Thymus (tissue), 11 donors: ENCODE measurements around the gene KLHDC10. TPM values are rescaled to one million over a fixed set of nuclear protein-coding genes. Genes with fewer than 3 reads are reported as not detected.

ENCODE experiments used
- DNase-seq, 9 donors: peaks; one replicate each; pipeline ENCODE4 v3.0.0-alpha.2; 2013; ENCODE audit warnings: low spot score in 9 of 9, low read depth in 6 of 9, missing footprints in 1 of 9
- H3K27ac ChIP-seq, 2 donors: one replicate each; pipeline ENCODE4 v1.5.1; 2013; ENCODE audit warnings: control low read depth in 1 of 2, low read depth in 1 of 2, low read length in 1 of 2, mild to moderate bottlenecking in 1 of 2, moderate library complexity in 1 of 2
- H3K27me3 ChIP-seq, 2 donors: one replicate each; pipeline ENCODE4 v1.5.1; 2013; ENCODE audit warnings: low read length in 1 of 2; ENCODE audit not compliant: control insufficient read depth in 2 of 2, insufficient read depth in 1 of 2
- H3K36me3 ChIP-seq, 2 donors: one replicate each; pipeline ENCODE4 v1.5.1; 2013; ENCODE audit warnings: low read length in 1 of 2, mild to moderate bottlenecking in 1 of 2, moderate library complexity in 1 of 2; ENCODE audit not compliant: control insufficient read depth in 2 of 2, insufficient read depth in 2 of 2
- H3K4me1 ChIP-seq, 2 donors: one replicate each; pipeline ENCODE4 v1.5.1; 2013; ENCODE audit warnings: low read length in 2 of 2; ENCODE audit not compliant: control insufficient read depth in 2 of 2, insufficient read depth in 2 of 2
- H3K4me3 ChIP-seq, 2 donors: one replicate each; pipeline ENCODE4 v1.5.1; 2013; ENCODE audit warnings: low read length in 2 of 2, control low read depth in 1 of 2, mild to moderate bottlenecking in 1 of 2
- H3K9me3 ChIP-seq, 2 donors: one replicate each; pipeline ENCODE4 v1.5.1; 2013; ENCODE audit warnings: low read length in 1 of 2, mild to moderate bottlenecking in 1 of 2; ENCODE audit not compliant: control insufficient read depth in 2 of 2, insufficient read depth in 1 of 2
- WGBS: extraction: QIAGEN DNeasy Blood & Tissue Kit; methylation state at CpG from one replicate; pipeline ENCODE4 v1.1.7; 2013; 5-methylcytosine and 5-hydroxymethylcytosine counted together
- polyA plus RNA-seq: library from polyadenylated mRNA; stranded (reverse); fragments of 200-250 nt; gene quantifications from one replicate; pipeline ENCODE4 v1.2.3, GENCODE V29; 2013
- total RNA-seq: library from RNA; stranded (reverse); fragments of 120-200 nt; gene quantifications from one replicate; pipeline ENCODE4 v1.2.4, GENCODE V29; 2013
- donor health status: healthy.

KLHDC10 gene
- total and polyA plus RNA-seq, 2 donors = 9.4 to 11.8 TPM

DNA sequence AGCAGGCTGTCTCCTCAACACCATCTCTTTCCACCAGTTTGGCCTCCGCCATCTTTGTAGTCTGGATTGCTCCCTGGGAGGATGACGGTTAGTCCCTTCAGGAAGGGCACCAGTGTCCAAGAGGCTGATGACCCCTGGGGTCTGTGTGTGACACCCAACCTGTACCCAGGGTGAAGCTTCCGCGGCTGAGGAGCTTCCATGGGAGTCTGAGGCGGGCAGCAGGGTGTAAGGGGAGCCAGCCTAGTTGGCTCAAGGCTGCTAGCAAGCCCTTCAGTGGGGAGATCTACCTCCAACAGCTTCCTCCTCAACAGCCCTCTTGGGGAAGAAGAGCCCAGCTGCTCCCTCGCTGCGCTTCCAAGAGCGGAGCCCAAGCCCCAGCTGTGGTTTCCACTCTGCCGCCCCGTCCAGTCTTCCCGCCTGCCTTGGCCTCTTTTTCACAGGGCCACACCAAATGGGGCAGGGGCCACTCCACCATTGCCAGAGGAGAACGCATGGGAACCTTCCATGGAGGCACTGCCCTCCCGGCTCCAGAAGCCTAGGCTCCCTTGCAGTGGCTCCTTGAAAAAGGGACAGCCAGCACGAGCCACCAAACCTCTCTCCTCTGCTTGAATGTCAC lies 77.5 kb downstream of the KLHDC10 start:
- peaks cover 0 to 27% of the 10 kb centered on the region in 2 donors for H3K27me3 ChIP-seq
- H3K36me3 ChIP-seq = no peaks in the 10 kb centered on the region
- H3K9me3 ChIP-seq = peaks cover 0 to 20% of the 10 kb centered on the region in 2 donors
- DNase-seq = no peak
- WGBS = 98% methylated on average over 14 of the region's 14 CpGs
- no peak overlapping the region for H3K4me3 ChIP-seq
- no peak overlapping the region for H3K27ac ChIP-seq
- H3K4me1 ChIP-seq = peaks cover 0 to 14% of the 10 kb centered on the region in 2 donors

DNA sequence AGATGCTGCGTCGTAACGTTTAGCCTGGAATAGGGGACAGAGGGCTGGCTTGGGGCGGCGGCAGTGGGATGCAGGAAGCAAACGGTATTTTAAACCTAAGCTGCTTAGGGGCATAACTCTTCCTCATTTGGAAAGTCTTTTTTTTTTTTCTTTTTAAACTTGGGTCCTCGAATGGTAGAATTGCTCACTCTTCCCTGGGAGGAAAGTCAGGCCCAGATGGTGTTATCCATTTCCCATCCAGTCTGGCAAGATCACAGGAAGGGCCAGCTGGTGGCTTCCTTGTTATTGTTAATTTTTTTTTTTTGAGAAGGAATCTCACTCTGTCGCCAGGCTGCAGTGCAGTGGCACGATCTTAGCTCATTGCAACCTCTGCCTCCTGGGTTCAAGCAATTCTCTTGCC lies 78.2 kb downstream of the KLHDC10 start:
- DNase-seq = no peak
- Histone ChIP-seq H3K27me3 (peaks cover 0 to 34% of the 10 kb centered on the region in 2 donors), H3K27ac (no peak overlapping the region), H3K36me3 (no peaks in the 10 kb centered on the region), H3K4me1 (peaks cover 0 to 16% of the 10 kb centered on the region in 2 donors), H3K9me3 (peaks cover 0 to 20% of the 10 kb centered on the region in 2 donors), H3K4me3 (no peak overlapping the region)
- 85% methylated on average over 9 of the region's 9 CpGs for WGBS

DNA sequence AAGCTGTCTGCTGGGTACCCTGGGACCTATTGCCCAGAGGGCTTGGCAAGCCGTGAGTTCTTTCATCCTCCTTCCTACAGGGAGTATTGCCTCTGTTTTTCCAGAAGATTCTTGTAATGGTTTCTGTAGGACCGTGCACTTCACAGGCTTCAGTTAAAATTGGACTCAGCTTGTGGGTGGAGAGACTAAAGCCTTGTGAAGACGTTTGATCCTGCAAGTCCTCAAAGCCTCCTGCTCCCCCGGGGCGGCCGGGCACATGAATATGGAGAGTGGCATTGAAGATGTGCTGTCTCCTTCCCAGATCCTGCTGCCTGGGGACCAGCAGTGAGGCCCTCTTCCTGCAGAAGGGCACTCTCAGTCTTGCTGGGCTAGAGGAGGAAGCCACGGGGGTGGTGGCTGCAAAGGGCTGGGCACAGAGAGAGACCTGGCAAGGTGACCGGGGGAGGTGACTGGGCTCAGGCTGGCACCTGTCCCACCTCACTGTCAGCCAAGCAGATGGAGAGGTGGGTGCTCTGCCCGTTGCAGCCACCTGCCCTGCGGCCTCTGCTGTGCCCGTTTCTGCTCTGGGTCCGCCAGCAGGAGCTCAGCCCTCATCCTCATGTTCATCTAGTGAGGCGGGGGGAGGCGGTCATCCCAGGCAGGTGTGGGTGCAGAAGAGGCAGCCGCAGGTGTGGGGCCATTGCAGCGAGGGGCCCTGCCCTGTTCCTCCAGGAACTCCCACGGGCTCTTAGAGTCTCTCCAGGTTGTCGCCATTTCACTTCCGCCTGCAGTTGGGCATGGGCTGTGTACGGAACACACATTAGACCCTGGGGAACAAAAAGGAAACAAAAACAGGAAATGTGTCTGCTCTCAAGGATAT lies 79.2 kb downstream of the KLHDC10 start:
- 72% methylated on average over 20 of the region's 20 CpGs for WGBS
- no peak overlapping the region for H3K27ac ChIP-seq
- peaks cover 0 to 20% of the 10 kb centered on the region in 2 donors for H3K9me3 ChIP-seq
- no peaks in the 10 kb centered on the region for H3K36me3 ChIP-seq
- DNase-seq = no peak
- H3K4me3 ChIP-seq = no peak overlapping the region
- H3K27me3 ChIP-seq = peaks cover 0 to 40% of the 10 kb centered on the region in 2 donors
- H3K4me1 ChIP-seq = peaks cover 0 to 10% of the 10 kb centered on the region in 2 donors

DNA sequence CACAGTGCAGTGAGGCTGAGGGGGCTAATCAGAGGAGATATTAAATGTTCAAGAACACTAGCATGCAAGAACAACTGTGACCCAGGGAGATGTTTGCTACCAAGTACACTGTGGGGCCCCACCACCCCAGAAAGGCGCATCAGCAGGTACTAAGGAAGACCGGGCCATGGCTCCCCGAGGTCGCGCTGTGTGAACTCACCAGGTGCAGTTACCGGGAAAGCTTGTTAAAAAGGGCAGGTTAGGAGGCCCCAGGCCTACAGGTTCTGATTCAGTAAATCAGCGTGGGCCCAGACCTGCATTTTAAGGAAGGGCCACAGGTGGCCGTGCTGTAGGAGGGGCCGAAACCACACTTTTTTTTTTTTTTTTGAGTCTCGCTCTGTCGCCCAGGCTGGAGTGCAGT lies 80.3 kb downstream of the KLHDC10 start:
- WGBS = 92% methylated on average over 11 of the region's 11 CpGs
- H3K4me3 ChIP-seq = no peak overlapping the region
- peaks cover 0 to 10% of the 10 kb centered on the region in 2 donors for H3K4me1 ChIP-seq
- DNase-seq = no peak
- no peak overlapping the region for H3K27ac ChIP-seq
- H3K27me3 ChIP-seq = peaks cover 0 to 47% of the 10 kb centered on the region in 2 donors
- peaks cover 0 to 20% of the 10 kb centered on the region in 2 donors for H3K9me3 ChIP-seq
- H3K36me3 ChIP-seq = no peaks in the 10 kb centered on the region

DNA sequence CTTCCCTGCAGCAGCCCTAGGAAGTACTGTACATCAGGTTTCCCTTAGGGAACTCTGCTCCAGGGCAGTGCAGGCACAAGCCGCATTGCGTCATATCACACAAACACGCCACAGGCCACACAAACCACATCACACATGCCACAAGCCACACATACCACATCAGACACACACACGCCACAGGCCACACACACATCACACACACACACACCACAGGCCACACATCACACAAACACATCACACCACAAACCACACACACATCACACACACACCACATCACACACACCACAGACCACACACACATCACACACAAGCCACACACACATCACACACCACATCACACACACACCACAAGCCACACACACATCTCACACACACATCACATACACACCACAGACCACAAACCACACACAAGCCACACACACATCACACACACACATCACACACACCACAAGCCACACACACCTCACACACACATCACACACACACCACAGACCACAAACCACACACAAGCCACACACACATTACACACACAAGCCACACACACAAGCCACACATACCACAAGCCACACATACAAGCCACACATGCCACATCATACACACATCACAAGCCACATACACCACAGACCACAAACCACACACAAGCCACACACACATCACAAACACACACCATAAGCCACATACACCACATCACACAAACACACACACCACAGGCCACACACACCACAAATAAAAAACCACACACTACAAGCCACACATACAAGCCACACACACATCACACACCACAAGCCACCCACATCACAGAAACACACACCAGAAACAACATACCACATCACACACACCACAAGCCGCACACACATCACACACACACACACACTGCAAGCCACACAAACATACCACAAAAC lies 81.5 kb downstream of the KLHDC10 start:
- no peak for DNase-seq
- no peak overlapping the region for H3K4me3 ChIP-seq
- H3K9me3 ChIP-seq = peaks cover 0 to 26% of the 10 kb centered on the region in 2 donors
- H3K36me3 ChIP-seq = no peaks in the 10 kb centered on the region
- 26% methylated on average over 5 of the region's 5 CpGs for WGBS
- H3K27me3 ChIP-seq = peaks cover 0 to 47% of the 10 kb centered on the region in 2 donors
- H3K4me1 ChIP-seq = peaks cover 0 to 10% of the 10 kb centered on the region in 2 donors
- H3K27ac ChIP-seq = no peak overlapping the region

DNA sequence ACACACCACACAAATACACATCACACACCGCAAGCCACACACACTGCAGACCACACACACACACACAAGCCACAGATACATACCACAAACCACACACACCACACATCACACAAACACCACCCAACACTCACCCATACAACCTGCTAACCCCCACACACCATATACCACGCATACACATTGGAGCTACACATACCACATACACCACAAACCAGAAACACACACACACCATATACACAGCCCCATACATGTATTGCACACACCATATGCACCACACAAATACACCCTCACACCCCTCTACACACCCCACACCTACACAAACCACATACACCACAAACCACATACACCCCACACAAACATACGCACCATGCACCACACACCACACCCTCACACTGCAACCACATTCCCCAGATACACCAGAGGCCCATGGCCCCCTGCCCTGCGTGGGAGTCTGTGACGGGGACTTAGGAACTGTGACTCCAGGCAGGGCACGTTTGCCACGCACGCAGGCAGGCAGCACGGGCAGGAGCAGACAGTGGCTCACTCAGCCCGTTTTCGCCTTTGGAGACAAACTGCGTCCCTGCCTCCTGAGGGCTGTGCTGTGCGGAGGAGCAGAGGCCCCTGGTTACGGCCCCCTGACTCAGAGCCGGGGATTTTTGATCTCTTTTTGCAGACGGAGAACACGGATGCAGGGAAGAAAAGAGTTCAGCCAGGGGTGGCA lies 82.3 kb downstream of the KLHDC10 start:
- no peak for DNase-seq
- H3K36me3 ChIP-seq = no peaks in the 10 kb centered on the region
- no peak overlapping the region for H3K4me3 ChIP-seq
- H3K27me3 ChIP-seq = peaks cover 0 to 44% of the 10 kb centered on the region in 2 donors
- H3K27ac ChIP-seq = no peak overlapping the region
- peaks cover 0 to 10% of the 10 kb centered on the region in 2 donors for H3K4me1 ChIP-seq
- H3K9me3 ChIP-seq = peaks cover 0 to 26% of the 10 kb centered on the region in 2 donors
- WGBS = 88% methylated on average over 17 of the region's 17 CpGs

DNA sequence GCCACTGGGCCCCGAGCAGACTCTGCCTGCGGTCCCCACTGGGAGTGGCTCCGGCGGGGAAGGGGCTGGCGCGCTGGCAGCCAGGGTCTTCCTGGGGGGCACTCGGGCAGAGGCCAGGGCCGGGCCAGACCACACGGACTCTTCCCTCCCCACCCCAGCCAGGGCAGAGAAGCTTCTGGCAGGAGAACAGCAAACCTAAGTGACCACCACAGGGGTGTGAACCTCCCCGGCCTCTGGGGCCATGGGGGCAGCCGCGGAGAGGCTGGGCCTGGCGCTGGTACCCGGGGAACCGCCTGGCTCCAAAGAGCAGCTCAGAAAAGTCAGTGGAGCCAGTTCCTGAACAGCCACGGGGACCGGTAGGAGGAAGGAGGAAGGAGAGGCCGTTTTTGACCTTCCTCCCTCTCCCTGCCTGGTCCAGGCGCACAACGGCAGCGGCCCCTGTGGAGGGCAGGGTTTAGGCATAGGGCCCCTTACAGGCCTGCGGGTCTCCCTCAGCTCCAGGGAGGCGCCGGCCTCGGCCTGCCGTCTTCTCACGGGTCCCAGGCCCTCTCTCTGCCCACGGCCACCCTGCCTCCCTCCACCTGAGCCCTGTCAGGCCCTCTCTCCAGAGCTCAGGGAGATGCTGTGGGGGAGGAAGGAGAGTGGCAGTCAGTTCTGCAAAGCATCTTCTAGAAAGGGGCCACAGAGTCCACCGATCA lies 83.0 kb downstream of the KLHDC10 start:
- H3K36me3 ChIP-seq = peaks cover 0 to 2% of the 10 kb centered on the region in 2 donors
- no peak overlapping the region for H3K4me3 ChIP-seq
- WGBS = 89% methylated on average over 29 of the region's 29 CpGs
- DNase-seq = no peak
- H3K27me3 ChIP-seq = peaks cover 0 to 38% of the 10 kb centered on the region in 2 donors
- H3K4me1 ChIP-seq = peaks cover 0 to 10% of the 10 kb centered on the region in 2 donors
- H3K27ac ChIP-seq = no peak overlapping the region
- peaks cover 0 to 26% of the 10 kb centered on the region in 2 donors for H3K9me3 ChIP-seq

DNA sequence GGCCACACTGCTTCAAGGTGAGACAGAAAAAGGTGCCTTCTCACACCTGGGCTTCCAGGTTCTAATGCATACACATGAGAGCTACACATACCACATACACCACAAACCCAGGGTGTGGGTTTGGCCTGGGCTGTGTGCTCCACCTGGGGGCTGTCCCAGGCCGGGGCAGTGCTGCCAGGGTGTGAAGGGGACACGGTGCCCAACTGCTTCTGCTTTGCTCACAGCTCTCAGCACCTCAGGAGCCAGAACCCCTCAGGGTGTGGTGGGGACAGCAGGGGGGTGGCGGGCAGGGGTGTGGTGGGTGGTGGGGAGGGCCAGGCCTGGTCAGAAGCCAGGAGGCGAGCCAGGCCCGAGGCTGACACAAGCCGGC lies 83.8 kb downstream of the KLHDC10 start:
- peaks cover 0 to 10% of the 10 kb centered on the region in 2 donors for H3K4me1 ChIP-seq
- H3K36me3 ChIP-seq = peaks cover 0 to 2% of the 10 kb centered on the region in 2 donors
- no peak overlapping the region for H3K27ac ChIP-seq
- DNase-seq = no peak
- H3K27me3 ChIP-seq = peaks cover 0 to 32% of the 10 kb centered on the region in 2 donors
- H3K9me3 ChIP-seq = peaks cover 0 to 26% of the 10 kb centered on the region in 2 donors
- H3K4me3 ChIP-seq = no peak overlapping the region
- 82% methylated on average over 6 of the region's 6 CpGs for WGBS
